K562 (cell line): ENCODE data around the gene DCST1. TPM values are rescaled to one million over a fixed set of nuclear protein-coding genes. Genes with fewer than 3 reads are reported as not detected.

ENCODE experiments used
- ADNP ChIP-seq: fragments of 200-800 bp; sonication (Bioruptor generic); IDR thresholded peaks from 2 replicates; pipeline ENCODE4 v1.6.1; 2016; ENCODE audit warnings: missing genetic modification characterization, missing compliant biosample characterization
- CHCHD3 ChIP-seq: fragments of 250-450 bp; sonication (Bioruptor Pico); IDR thresholded peaks from 2 replicates; pipeline ENCODE4 v2.1.2; 2022; ENCODE audit warnings: mild to moderate bottlenecking
- ESRRA ChIP-seq: fragments of 450-650 bp; IDR thresholded peaks from 2 replicates; pipeline ENCODE4 v1.6.1; 2014; ENCODE audit warnings: low read depth, mild to moderate bottlenecking, moderate library complexity, borderline replicate concordance
- GABPB2 ChIP-seq: fragments of 250-450 bp; sonication (Bioruptor Pico); conservative IDR thresholded peaks from 2 replicates; pipeline ENCODE4 v1.5.1; 2021; ENCODE audit warnings: mild to moderate bottlenecking
- HDAC2 ChIP-seq: fragments of 450-650 bp; IDR thresholded peaks from 2 replicates; pipeline ENCODE4 v1.6.1; 2016; ENCODE audit warnings: mild to moderate bottlenecking
- KLF10 ChIP-seq: fragments of 250-450 bp; sonication (Bioruptor Pico); IDR thresholded peaks from 2 replicates; pipeline ENCODE4 v1.6.1; 2021; ENCODE audit warnings: matching md5 sums
- NEUROD1 ChIP-seq: fragments of 150-350 bp; IDR thresholded peaks from 2 replicates; pipeline ENCODE4 v1.6.1; 2014; ENCODE audit warnings: borderline replicate concordance, low read length, low read depth; ENCODE audit not compliant: partially characterized antibody
- NFXL1 ChIP-seq: fragments of 450-650 bp; formaldehyde crosslinking; IDR thresholded peaks from 2 replicates; pipeline ENCODE4 v1.4.0; 2021; ENCODE audit warnings: mild to moderate bottlenecking
- POLR3A ChIP-seq: IDR thresholded peaks from 2 replicates; pipeline ENCODE4 v1.6.1; 2011; ENCODE audit warnings: borderline replicate concordance, mild to moderate bottlenecking, moderate library complexity; ENCODE audit not compliant: insufficient read length, insufficient read depth; ENCODE audit errors: extremely low read depth
- RAD51 ChIP-seq: fragments of 450-650 bp; IDR thresholded peaks from 2 replicates; pipeline ENCODE4 v1.7.1; 2016; ENCODE audit warnings: low read depth, mild to moderate bottlenecking, borderline replicate concordance
- RBBP5 ChIP-seq: fragments of 200-600 bp; sonication (generic); IDR thresholded peaks from 2 replicates; pipeline ENCODE4 v1.6.1; 2012; ENCODE audit warnings: borderline replicate concordance, mild to moderate bottlenecking, low read length, control low read depth, inconsistent platforms; ENCODE audit not compliant: insufficient read depth, poor library complexity, severe bottlenecking
- SFPQ ChIP-seq: fragments of 200-400 bp; formaldehyde crosslinking; IDR thresholded peaks from 2 replicates; pipeline ENCODE4 v1.6.1; 2017; ENCODE audit warnings: mild to moderate bottlenecking, low read depth, low read length, moderate library complexity
- SIN3A ChIP-seq, 2 experiments: fragments of 150-350 bp in 1 of 2; IDR thresholded peaks; 2 replicates each; pipeline ENCODE4 v1.6.1; 2011 to 2016; ENCODE audit warnings: borderline replicate concordance in 2 of 2, low read depth in 2 of 2, low read length in 2 of 2, mild to moderate bottlenecking in 2 of 2, moderate library complexity in 2 of 2; ENCODE audit not compliant: control insufficient read depth in 1 of 2
- SMAD3 ChIP-seq: fragments of 450-650 bp; formaldehyde crosslinking; conservative IDR thresholded peaks from 2 replicates; pipeline ENCODE4 v1.4.0; 2020; ENCODE audit warnings: mild to moderate bottlenecking
- TAF1 ChIP-seq: IDR thresholded peaks from 2 replicates; pipeline ENCODE4 v1.6.1; 2011; ENCODE audit warnings: mild to moderate bottlenecking, low read length, moderate library complexity; ENCODE audit not compliant: insufficient read depth, control insufficient read depth, severe bottlenecking; ENCODE audit errors: extremely low read depth
- ZC3H8 ChIP-seq: fragments of 450-650 bp; IDR thresholded peaks from 2 replicates; pipeline ENCODE4 v1.6.1; 2017
- ZNF263 ChIP-seq: sonication (generic); formaldehyde crosslinking; IDR thresholded peaks from 2 replicates; pipeline ENCODE4 v1.8.0; 2022; ENCODE audit warnings: mild to moderate bottlenecking, missing genetic modification reagents, borderline replicate concordance
- ZNF707 ChIP-seq: fragments of 250-450 bp; sonication (Bioruptor Pico); conservative IDR thresholded peaks from 2 replicates; pipeline ENCODE4 v1.8.0; 2022; ENCODE audit warnings: inconsistent platforms, mild to moderate bottlenecking, moderate library complexity
- polyA plus RNA-seq, 8 experiments: library from polyadenylated mRNA; depleted of rRNA in 4 of 8; stranded (reverse) in 5 of 8; unstranded in 3 of 8; fragments of >200 nt; fragmentation: Nextera tagmentation in 2 of 8; fragmentation: Illumina TruSeq in 1 of 8; extraction: Ambion mirVana in 2 of 8; extraction: Trizol in 1 of 8; gene quantifications; 2 replicates each; pipeline versions ENCODE4 v1.2.1 to v1.2.3, GENCODE V29; 2011 to 2014; ENCODE audit warnings: inconsistent platforms in 1 of 8, missing spikeins in 1 of 8
- total RNA-seq, 7 experiments: library from RNA; depleted of rRNA in 6 of 7; stranded (reverse); fragments of >200 nt in 6 of 7; fragmentation: Illumina TruSeq in 2 of 7; extraction: Trizol in 2 of 7; gene quantifications; 2 replicates each; pipeline versions ENCODE4 v1.2.1 to v1.2.3, GENCODE V29; 2011 to 2021; ENCODE audit warnings: low replicate concordance in 1 of 7
- TF ChIP-seq, protein P1 (sequence below), 3 experiments: fragments of 200-800 bp in 1 of 3; fragments of 250-450 bp in 1 of 3; fragments of 450-650 bp in 1 of 3; sonication (Bioruptor Pico) in 1 of 3; sonication (Bioruptor generic) in 1 of 3; formaldehyde crosslinking in 1 of 3; IDR thresholded peaks; 2 replicates each; pipeline versions ENCODE4 v1.6.1 to v1.8.0; 2016 to 2022; ENCODE audit warnings: mild to moderate bottlenecking in 2 of 3, missing genetic modification characterization in 2 of 3, missing compliant biosample characterization in 1 of 3, moderate library complexity in 1 of 3
- TF ChIP-seq, protein P2 (sequence below): fragments of 450-650 bp; conservative IDR thresholded peaks from 2 replicates; pipeline ENCODE4 v1.6.1; 2016; ENCODE audit warnings: missing genetic modification characterization, low read depth, mild to moderate bottlenecking, missing compliant biosample characterization, moderate library complexity

Gene DCST1
- total and polyA plus RNA-seq, 9 of the 15 experiments (the other 6 are each of a cell fraction or from before 2014, with no cell fraction given) = not detected

DNA sequence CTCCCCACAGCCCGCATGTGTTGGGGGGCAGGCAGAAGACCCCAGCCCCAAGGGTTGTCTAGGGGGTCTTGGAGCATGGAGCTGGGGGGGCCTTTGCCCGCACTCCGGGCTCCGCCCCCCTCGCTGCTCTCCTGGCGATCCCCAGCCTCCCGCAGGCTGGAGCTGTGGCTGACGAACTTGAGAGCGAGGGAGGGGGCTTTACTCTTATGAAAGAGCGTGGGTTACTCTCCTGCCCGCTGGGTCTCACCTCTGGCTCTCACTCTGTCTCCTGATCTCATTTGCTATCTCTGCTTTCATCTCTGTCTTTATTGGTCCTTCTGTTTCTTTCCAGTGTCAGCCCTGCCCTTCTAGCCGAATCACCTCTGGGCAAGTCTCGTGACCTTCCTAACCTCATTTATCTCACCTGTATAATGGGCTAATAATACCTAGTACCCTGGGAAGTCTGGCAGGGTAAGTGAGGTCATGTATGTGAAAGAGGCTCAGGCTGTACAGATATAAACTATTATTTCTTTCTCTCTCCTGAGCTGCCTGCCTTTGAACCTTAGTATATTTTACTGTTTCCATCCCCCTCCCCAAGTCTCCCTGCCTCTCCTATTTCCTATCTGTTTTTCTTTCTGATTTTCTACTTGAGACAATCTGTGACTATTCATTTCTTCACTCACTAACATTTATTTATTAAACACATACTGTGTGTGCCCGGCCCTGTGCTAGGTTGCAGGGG lies 30.6 kb downstream of the DCST1 start (continued):
- TF ChIP-seq NEUROD1 = no peak
- no peak for TF ChIP-seq ZC3H8
- TF ChIP-seq TAF1 = no peak
- TF ChIP-seq KLF10 (CRISPR knock-in tag) = no peak
- peak in 1 of 2 experiments; percentile 56; a peak in 1 of 4 replicates for TF ChIP-seq SIN3A (IDR thresholded peaks at IDR 0.05; ENCODE audit: borderline replicate concordance in 2 of 2, control insufficient read depth in 1 of 2, low read depth in 2 of 2, low read length in 2 of 2)
- no peak for TF ChIP-seq GABPB2 (CRISPR knock-in tag)
- no peak for TF ChIP-seq POLR3A
- peak; percentile 98 for TF ChIP-seq HDAC2
- TF ChIP-seq CHCHD3 (CRISPR knock-in tag) = no peak
- no peak for TF ChIP-seq ZNF707 (CRISPR knock-in tag)
- TF ChIP-seq RBBP5 = no peak
- TF ChIP-seq RAD51 = peak; percentile 13; the same call in 1 of the 2 replicates
- TF ChIP-seq SFPQ = no peak
- TF ChIP-seq SMAD3 (CRISPR knock-in tag) = no peak
- peak; percentile 99 for TF ChIP-seq ADNP (tag)
- TF ChIP-seq, protein P1, sequence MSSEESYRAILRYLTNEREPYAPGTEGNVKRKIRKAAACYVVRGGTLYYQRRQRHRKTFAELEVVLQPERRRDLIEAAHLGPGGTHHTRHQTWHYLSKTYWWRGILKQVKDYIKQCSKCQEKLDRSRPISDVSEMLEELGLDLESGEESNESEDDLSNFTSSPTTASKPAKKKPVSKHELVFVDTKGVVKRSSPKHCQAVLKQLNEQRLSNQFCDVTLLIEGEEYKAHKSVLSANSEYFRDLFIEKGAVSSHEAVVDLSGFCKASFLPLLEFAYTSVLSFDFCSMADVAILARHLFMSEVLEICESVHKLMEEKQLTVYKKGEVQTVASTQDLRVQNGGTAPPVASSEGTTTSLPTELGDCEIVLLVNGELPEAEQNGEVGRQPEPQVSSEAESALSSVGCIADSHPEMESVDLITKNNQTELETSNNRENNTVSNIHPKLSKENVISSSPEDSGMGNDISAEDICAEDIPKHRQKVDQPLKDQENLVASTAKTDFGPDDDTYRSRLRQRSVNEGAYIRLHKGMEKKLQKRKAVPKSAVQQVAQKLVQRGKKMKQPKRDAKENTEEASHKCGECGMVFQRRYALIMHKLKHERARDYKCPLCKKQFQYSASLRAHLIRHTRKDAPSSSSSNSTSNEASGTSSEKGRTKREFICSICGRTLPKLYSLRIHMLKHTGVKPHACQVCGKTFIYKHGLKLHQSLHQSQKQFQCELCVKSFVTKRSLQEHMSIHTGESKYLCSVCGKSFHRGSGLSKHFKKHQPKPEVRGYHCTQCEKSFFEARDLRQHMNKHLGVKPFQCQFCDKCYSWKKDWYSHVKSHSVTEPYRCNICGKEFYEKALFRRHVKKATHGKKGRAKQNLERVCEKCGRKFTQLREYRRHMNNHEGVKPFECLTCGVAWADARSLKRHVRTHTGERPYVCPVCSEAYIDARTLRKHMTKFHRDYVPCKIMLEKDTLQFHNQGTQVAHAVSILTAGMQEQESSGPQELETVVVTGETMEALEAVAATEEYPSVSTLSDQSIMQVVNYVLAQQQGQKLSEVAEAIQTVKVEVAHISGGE (CRISPR knock-in tag; IDR thresholded peaks at IDR 0.05) = 0 out of 6 replicates have a peak, but pooled peaks of 1 of the 3 experiments have one; percentile 14
- no peak for TF ChIP-seq ZNF263 (CRISPR knock-in tag)
- TF ChIP-seq NFXL1 = no peak
- TF ChIP-seq, protein P2, sequence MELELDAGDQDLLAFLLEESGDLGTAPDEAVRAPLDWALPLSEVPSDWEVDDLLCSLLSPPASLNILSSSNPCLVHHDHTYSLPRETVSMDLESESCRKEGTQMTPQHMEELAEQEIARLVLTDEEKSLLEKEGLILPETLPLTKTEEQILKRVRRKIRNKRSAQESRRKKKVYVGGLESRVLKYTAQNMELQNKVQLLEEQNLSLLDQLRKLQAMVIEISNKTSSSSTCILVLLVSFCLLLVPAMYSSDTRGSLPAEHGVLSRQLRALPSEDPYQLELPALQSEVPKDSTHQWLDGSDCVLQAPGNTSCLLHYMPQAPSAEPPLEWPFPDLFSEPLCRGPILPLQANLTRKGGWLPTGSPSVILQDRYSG (tag) = no peak
- peak; percentile 100 for TF ChIP-seq ESRRA
